GM10248 (cell line): Measurements from ENCODE around the gene ANKS4B.

Experiments used
- CTCF ChIA-PET: fragments of 300-600 bp; sonication (Branson Sonifier 250); formaldehyde crosslinking; extraction: SDS; loops from one replicate; lab custom pipeline; 2021; ENCODE audit warnings: antibody characterized with exemption; lab: Yijun Ruan, JAX
- POLR2A ChIA-PET: fragments of 350-650 bp; sonication (Branson Sonifier 250); formaldehyde crosslinking; extraction: SDS; loops from one replicate; lab custom pipeline; 2020; ENCODE audit warnings: antibody characterized with exemption; lab: Yijun Ruan, JAX
- DNase-seq: peaks from one replicate; pipeline ENCODE4 v3.0.0; 2012; ENCODE audit errors: extremely low spot score
- TF ChIP-seq, protein P1 (sequence below): IDR thresholded peaks from 2 replicates; pipeline ENCODE4 v1.5.1; 2012; ENCODE audit warnings: mild to moderate bottlenecking, low read depth; ENCODE audit errors: extremely low read depth, missing control alignments, control extremely low read depth

The ANKS4B gene

GRCh38 chr16:21224800-21225199, 8.7 kb upstream of the ANKS4B start:
- CTCF ChIA-PET: no interaction called here
- no peak for DNase-seq
- POLR2A ChIA-PET: no interaction called here
- TF ChIP-seq, protein P1, sequence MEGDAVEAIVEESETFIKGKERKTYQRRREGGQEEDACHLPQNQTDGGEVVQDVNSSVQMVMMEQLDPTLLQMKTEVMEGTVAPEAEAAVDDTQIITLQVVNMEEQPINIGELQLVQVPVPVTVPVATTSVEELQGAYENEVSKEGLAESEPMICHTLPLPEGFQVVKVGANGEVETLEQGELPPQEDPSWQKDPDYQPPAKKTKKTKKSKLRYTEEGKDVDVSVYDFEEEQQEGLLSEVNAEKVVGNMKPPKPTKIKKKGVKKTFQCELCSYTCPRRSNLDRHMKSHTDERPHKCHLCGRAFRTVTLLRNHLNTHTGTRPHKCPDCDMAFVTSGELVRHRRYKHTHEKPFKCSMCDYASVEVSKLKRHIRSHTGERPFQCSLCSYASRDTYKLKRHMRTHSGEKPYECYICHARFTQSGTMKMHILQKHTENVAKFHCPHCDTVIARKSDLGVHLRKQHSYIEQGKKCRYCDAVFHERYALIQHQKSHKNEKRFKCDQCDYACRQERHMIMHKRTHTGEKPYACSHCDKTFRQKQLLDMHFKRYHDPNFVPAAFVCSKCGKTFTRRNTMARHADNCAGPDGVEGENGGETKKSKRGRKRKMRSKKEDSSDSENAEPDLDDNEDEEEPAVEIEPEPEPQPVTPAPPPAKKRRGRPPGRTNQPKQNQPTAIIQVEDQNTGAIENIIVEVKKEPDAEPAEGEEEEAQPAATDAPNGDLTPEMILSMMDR: no peak

GRCh38 chr16:21226749-21227148, 6.8 kb upstream of the ANKS4B start:
- TF ChIP-seq, protein P1: no peak
- DNase-seq: no peak
- POLR2A ChIA-PET: no interaction called here
- CTCF ChIA-PET: interaction anchor here (1.3 kb wide), 1 partner anchor 18 kb away, joined by 3 read pairs; no protein-coding TSS in a partner anchor

- ChIA-PET CTCF (no interaction called here), POLR2A (no interaction called here)
- TF ChIP-seq, protein P1: no peak
- DNase-seq: no peak
Measured at GRCh38 chr16:21227866-21228265, 5.6 kb upstream of the ANKS4B start.

- POLR2A ChIA-PET: no interaction called here
- DNase-seq: no peak
- CTCF ChIA-PET: no interaction called here
- TF ChIP-seq, protein P1: no peak
Measured at GRCh38 chr16:21228361-21228872, 5.1 kb upstream of the ANKS4B start.

DNA sequence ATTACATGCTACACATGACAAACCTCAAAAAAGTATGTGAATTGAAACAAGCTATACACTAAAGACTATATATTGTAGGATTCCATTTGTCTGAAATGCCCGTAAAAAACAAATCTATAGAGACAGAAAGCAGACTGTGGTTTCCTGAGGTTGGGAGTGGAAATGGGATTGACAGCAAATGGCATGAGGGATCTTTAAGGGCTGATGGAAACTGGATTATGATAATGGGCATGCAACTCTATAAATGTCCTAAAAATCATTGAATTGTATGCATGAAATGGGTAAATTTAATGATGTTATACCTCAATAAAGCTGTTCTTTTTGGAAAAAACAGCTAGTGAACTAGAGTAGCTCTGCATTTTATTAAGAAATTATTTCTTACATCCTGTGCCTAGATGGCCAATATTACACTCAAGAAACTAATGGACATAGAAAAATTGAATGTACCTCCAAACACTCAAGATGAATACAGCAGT, 416 bp upstream of the ANKS4B start:
- DNase-seq: no peak
- TF ChIP-seq, protein P1: no peak
- CTCF ChIA-PET: no interaction called here
- POLR2A ChIA-PET: no interaction called here

DNA sequence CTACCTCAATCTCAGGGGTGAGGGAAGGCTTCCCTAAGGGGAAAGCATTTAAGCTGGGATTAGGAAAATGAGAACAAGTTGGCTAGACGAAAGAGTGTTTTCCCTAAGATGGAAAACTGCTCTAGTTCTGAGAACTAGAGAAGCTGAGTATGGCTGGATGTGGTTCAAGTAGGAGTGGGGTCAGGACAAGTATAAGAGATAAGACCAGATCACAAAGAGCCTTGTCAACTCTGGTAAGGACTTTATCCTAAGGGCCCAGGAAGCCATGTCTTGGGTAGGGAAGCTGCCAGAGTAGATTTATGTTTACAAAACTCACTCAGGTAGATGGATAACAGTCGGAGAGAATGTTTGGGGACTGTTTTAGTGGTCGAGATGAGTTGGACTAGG, 1.7 kb downstream of the ANKS4B start:
- ChIA-PET POLR2A (no interaction called here), CTCF (interaction anchor here (1.7 kb wide), 1 partner anchor 20 kb away, joined by 4 read pairs; no protein-coding TSS in a partner anchor)
- TF ChIP-seq, protein P1: no peak
- no peak for DNase-seq

DNA sequence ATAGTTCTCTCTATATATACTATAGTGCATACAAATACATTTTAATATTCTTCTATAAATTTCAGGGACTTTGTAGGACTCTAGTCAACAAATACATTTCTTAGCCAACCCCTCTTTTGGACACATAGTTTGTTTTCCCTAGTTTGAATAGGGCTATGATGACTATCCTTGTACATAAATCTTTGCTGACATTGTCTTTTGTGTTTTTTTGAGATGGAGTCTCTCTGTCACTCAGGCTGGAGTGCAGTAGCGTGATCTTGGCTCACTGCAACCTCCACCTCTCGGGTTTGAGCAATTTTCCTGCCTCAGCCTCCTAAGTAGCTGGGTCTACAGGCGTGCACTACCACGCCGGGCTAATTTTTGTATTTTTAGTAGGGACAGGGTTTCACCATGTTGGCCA, 3.3 kb downstream of the ANKS4B start:
- DNase-seq: no peak
- TF ChIP-seq, protein P1: no peak
- CTCF ChIA-PET: no interaction called here
- POLR2A ChIA-PET: no interaction called here
